Tibial nerve (tissue), 4 donors: ENCODE measurements around the gene DCTD. TPM values are rescaled to one million over a fixed set of nuclear protein-coding genes. Genes with fewer than 3 reads are reported as not detected.

Experiments
- DNase-seq, 2 donors: peaks; one replicate each; pipeline ENCODE4 v3.0.0-alpha.2; 2019; ENCODE audit warnings: low spot score in 2 of 2
- H3K27ac ChIP-seq, 4 donors: fragments of 200-600 bp; sonication (generic) in 3 of 4; one replicate each; pipeline ENCODE4 v1.5.1; 2017 to 2019; ENCODE audit warnings: mild to moderate bottlenecking in 1 of 4
- H3K27me3 ChIP-seq, 2 donors: fragments of 200-600 bp; sonication (generic) in 1 of 2; one replicate each; pipeline versions ENCODE4 v1.5.1 to v1.6.0; 2017 to 2019
- H3K36me3 ChIP-seq, 3 donors: fragments of 200-600 bp; sonication (generic); one replicate each; pipeline ENCODE4 v1.5.1; 2018 to 2019
- H3K4me1 ChIP-seq, 4 donors: fragments of 200-600 bp; sonication (generic) in 3 of 4; one replicate each; pipeline ENCODE4 v1.5.1; 2017 to 2019
- H3K4me3 ChIP-seq, 4 donors: fragments of 200-600 bp; sonication (generic) in 3 of 4; one replicate each; pipeline ENCODE4 v1.5.1; 2017 to 2019; ENCODE audit warnings: mild to moderate bottlenecking in 1 of 4, moderate library complexity in 1 of 4
- H3K9me3 ChIP-seq, 4 donors: fragments of 200-600 bp; sonication (generic) in 3 of 4; one replicate each; pipeline ENCODE4 v1.5.1; 2017 to 2019
- CTCF ChIP-seq, 5 experiments: fragments of 200-600 bp in 3 of 5; fragments of 450-650 bp in 2 of 5; sonication (generic) in 3 of 5; IDR thresholded peaks; one replicate each; pipeline ENCODE4 v1.5.1; 2016 to 2019; ENCODE audit warnings: antibody characterized with exemption in 5 of 5, mild to moderate bottlenecking in 3 of 5, moderate library complexity in 2 of 5
- EP300 ChIP-seq, 2 donors: sonication (generic); formaldehyde crosslinking; IDR thresholded peaks; one replicate each; pipeline ENCODE4 v1.6.1; 2017; ENCODE audit warnings: antibody characterized with exemption in 2 of 2, mild to moderate bottlenecking in 1 of 2
- POLR2A ChIP-seq, 2 donors: fragments of 450-650 bp; IDR thresholded peaks; one replicate each; pipeline ENCODE4 v1.6.1; 2017; ENCODE audit warnings: antibody characterized with exemption in 2 of 2, mild to moderate bottlenecking in 2 of 2, moderate library complexity in 2 of 2
- WGBS, 2 donors: methylation state at CpG; one replicate each; pipeline ENCODE4 v1.1.5; 2018; 5-methylcytosine and 5-hydroxymethylcytosine counted together
- total RNA-seq, 4 donors: library from RNA; depleted of rRNA; stranded (reverse); fragments of >200 nt; gene quantifications; one replicate each; pipeline ENCODE4 v1.1.0, GENCODE V29; 2016

DCTD gene
- total RNA-seq, 4 donors from 2014 or later: 50.4 to 76.3 (median 55.8) TPM

- Histone ChIP-seq H3K27ac (no peak overlapping the region), H3K27me3 (no peaks in the 10 kb centered on the region), H3K4me1 (peaks cover 0 to 5% (median 0%) of the 10 kb centered on the region in 4 donors), H3K4me3 (no peak overlapping the region), H3K9me3 (peaks cover 0 to 8% (median 2%) of the 10 kb centered on the region in 4 donors), H3K36me3 (peaks cover 0 to 92% (median 6%) of the 10 kb centered on the region in 3 donors)
- DNase-seq: no peak
- WGBS, 2 donors: 61 to 65% methylated on average over 4 of the region's 4 CpGs
- TF ChIP-seq EP300 (IDR thresholded peaks at IDR 0.05) (no peak), CTCF (IDR thresholded peaks at IDR 0.05) (no peak), POLR2A (IDR thresholded peaks at IDR 0.05) (no peak)
Observed at GRCh38 chr4:182888891-182889290, 28.3 kb downstream of the DCTD start.

GRCh38 chr4:182886768-182887167 lies 30.4 kb downstream of the DCTD start:
- H3K27me3 ChIP-seq: no peaks in the 10 kb centered on the region
- DNase-seq: no peak
- peaks cover 0 to 8% (median 2%) of the 10 kb centered on the region in 4 donors for H3K9me3 ChIP-seq
- no peak overlapping the region for H3K27ac ChIP-seq
- 96 to 97% methylated on average over 9 of the region's 9 CpGs for WGBS, 2 donors
- H3K4me3 ChIP-seq: no peak overlapping the region
- peaks cover 0 to 5% (median 0%) of the 10 kb centered on the region in 4 donors for H3K4me1 ChIP-seq
- peaks cover 0 to 80% (median 6%) of the 10 kb centered on the region in 3 donors for H3K36me3 ChIP-seq
- TF ChIP-seq POLR2A (IDR thresholded peaks at IDR 0.05) (no peak), EP300 (IDR thresholded peaks at IDR 0.05) (no peak), CTCF (IDR thresholded peaks at IDR 0.05) (no peak)

- 72 to 76% methylated on average over 6 of the region's 6 CpGs for WGBS, 2 donors
- no peak overlapping the region for H3K4me3 ChIP-seq
- H3K36me3 ChIP-seq: peaks cover 0 to 75% (median 6%) of the 10 kb centered on the region in 3 donors
- peaks cover 0 to 5% (median 0%) of the 10 kb centered on the region in 4 donors for H3K4me1 ChIP-seq
- peaks cover 0 to 8% (median 2%) of the 10 kb centered on the region in 4 donors for H3K9me3 ChIP-seq
- H3K27ac ChIP-seq: no peak overlapping the region
- no peaks in the 10 kb centered on the region for H3K27me3 ChIP-seq
- no peak for DNase-seq
- TF ChIP-seq EP300 (IDR thresholded peaks at IDR 0.05) (no peak), CTCF (IDR thresholded peaks at IDR 0.05) (no peak), POLR2A (IDR thresholded peaks at IDR 0.05) (no peak)
Observed at GRCh38 chr4:182886205-182886604, 31.0 kb downstream of the DCTD start.

GRCh38 chr4:182885738-182886077 lies 31.5 kb downstream of the DCTD start:
- Histone ChIP-seq H3K36me3 (peaks cover 0 to 74% (median 5%) of the 10 kb centered on the region in 3 donors), H3K4me1 (peaks cover 0 to 8% (median 2%) of the 10 kb centered on the region in 4 donors), H3K27ac (no peak overlapping the region), H3K9me3 (peaks cover 0 to 8% (median 2%) of the 10 kb centered on the region in 4 donors), H3K4me3 (no peak overlapping the region), H3K27me3 (no peaks in the 10 kb centered on the region)
- WGBS, 2 donors: 23% methylated on average over 3 of the region's 3 CpGs
- DNase-seq: no peak
- TF ChIP-seq EP300 (IDR thresholded peaks at IDR 0.05) (no peak), POLR2A (IDR thresholded peaks at IDR 0.05) (no peak), CTCF (IDR thresholded peaks at IDR 0.05) (no peak)

GRCh38 chr4:182885022-182885737 lies 32.0 kb downstream of the DCTD start:
- WGBS, 2 donors: 81 to 92% methylated on average over 3 of the region's 3 CpGs
- H3K4me3 ChIP-seq: no peak overlapping the region
- H3K27me3 ChIP-seq: no peaks in the 10 kb centered on the region
- no peak overlapping the region for H3K27ac ChIP-seq
- no peak for DNase-seq
- H3K9me3 ChIP-seq: peaks cover 0 to 8% (median 2%) of the 10 kb centered on the region in 4 donors
- H3K4me1 ChIP-seq: peaks cover 0 to 14% (median 2%) of the 10 kb centered on the region in 4 donors
- TF ChIP-seq EP300 (IDR thresholded peaks at IDR 0.05) (no peak), POLR2A (IDR thresholded peaks at IDR 0.05) (no peak), CTCF (IDR thresholded peaks at IDR 0.05) (no peak)
- H3K36me3 ChIP-seq: peaks cover 0 to 71% (median under 1%) of the 10 kb centered on the region in 3 donors
